ENCODE measurements around the gene PLPPR4. TPM values are rescaled to one million over a fixed set of nuclear protein-coding genes. Genes with fewer than 3 reads are reported as not detected.
A peak's percentile ranks its signal among the peaks of the same experiment; 100 is the strongest.

Gene PLPPR4, protein sequence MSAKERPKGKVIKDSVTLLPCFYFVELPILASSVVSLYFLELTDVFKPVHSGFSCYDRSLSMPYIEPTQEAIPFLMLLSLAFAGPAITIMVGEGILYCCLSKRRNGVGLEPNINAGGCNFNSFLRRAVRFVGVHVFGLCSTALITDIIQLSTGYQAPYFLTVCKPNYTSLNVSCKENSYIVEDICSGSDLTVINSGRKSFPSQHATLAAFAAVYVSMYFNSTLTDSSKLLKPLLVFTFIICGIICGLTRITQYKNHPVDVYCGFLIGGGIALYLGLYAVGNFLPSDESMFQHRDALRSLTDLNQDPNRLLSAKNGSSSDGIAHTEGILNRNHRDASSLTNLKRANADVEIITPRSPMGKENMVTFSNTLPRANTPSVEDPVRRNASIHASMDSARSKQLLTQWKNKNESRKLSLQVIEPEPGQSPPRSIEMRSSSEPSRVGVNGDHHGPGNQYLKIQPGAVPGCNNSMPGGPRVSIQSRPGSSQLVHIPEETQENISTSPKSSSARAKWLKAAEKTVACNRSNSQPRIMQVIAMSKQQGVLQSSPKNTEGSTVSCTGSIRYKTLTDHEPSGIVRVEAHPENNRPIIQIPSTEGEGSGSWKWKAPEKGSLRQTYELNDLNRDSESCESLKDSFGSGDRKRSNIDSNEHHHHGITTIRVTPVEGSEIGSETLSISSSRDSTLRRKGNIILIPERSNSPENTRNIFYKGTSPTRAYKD
- total RNA-seq = under 1 TPM; 0.08 to 0.28 (median 0.14) TPM
- under 1 TPM; 0.04 to 0.12 (median 0.07) TPM for polyA plus RNA-seq
- long read RNA-seq, donor 1 = 0 reads
- long read RNA-seq, donor 2 = 0 reads

DNA sequence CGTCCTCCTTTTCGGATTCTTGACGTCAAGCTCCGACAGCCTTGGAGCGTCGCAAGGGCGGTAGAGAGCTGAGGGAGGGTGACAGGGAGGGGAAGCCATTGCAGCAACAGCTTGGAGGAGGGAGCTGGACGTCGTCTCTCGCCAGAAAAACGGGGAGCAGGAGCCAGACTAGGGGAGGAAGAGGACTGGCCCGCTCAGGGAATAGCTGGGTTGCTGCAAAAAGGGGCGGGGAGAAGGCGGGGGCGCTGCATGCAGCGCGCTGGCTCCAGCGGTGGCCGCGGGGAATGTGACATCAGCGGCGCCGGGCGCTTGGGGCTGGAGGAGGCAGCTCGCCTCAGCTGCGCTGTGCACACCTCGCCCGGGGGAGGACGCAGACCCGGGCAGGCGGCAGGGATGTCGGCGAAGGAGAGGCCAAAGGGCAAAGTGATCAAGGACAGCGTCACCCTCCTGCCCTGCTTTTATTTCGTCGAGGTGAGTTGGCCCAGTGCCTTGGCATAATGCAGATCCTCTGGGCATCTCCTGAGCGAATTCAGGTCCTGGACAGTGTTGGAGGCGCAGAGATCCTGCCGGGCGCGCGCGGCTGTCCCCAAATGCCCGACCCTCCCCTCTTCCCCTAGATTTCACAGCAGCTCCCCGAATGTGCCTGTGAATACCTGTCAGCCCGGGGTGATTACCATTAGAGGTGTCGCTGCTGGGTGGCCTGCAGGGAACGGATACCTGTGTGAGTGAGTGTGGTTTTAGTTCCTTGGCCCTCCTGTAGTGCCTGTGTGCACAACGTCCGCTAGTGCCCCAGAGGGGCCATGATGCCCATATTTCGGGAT lies at the start of gene PLPPR4:
Gene PLPPR4 (plus strand): TSS at position 292 of the 821 bp plus-strand sequence. CDS start 102 bp downstream, at position 394.
- ATAC-seq (peak; percentile 42 to 83 (median 64)), DNase-seq (peak; percentile 57 to 77)
- Histone ChIP-seq H3K27ac (no peak within 1 kb of the TSS), H3K36me3 (ENCODE audit: insufficient read depth in 1 of 2, low read depth in 1 of 2) (no peaks in the 10 kb centered on the region), H3K9me3 (no peaks in the 10 kb centered on the region), H3K4me3 (peak within 1 kb of the TSS; percentile 64), H3K4me1 (no peaks in the 10 kb centered on the region), H3K27me3 (ENCODE audit: insufficient read depth in 3 of 3, low read length in 2 of 3) (peaks cover 0 to 22% (median 3%) of the 10 kb centered on the region in 3 donors)
- 2 to 3% (median 3%) methylated on average over 48 to 51 of the region's 51 CpGs for WGBS, 3 donors
- TF ChIP-seq CTCF (IDR thresholded peaks at IDR 0.05) = no peak
- intact Hi-C loops (cut with DNase I) = no loop called here

DNA sequence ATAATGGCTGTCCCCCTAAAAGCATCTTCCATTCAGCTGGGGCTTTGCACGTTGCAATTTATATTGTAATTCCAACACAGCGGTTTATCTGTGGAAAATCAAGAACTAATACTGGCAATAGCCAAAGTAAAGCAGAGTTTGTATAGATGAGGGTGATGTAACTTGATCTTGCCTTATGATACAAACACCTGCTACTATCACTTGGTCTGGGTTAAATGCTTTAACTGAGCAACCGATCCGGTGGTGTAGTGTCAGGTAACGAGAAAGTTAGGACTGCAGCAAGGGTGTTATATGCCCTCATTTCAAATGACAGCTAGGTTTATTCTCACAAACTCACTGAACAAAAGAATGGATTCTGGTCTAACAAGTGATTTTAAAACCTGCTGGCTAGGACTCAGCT lies 47.3 kb upstream of the PLPPR4 start:
- H3K4me1 ChIP-seq = no peaks in the 10 kb centered on the region
- H3K27me3 ChIP-seq (ENCODE audit: insufficient read depth in 3 of 3, low read length in 2 of 3) = no peaks in the 10 kb centered on the region
- H3K9me3 ChIP-seq = peaks cover 7% of the 10 kb centered on the region
- no peak for TF ChIP-seq CTCF (IDR thresholded peaks at IDR 0.05)
- ATAC-seq (no peak), DNase-seq (no peak)
- no peaks in the 10 kb centered on the region for H3K36me3 ChIP-seq (ENCODE audit: insufficient read depth in 1 of 2, low read depth in 1 of 2)
- intact Hi-C loops (cut with DNase I) = no loop called here
- H3K4me3 ChIP-seq = no peak overlapping the region
- no peak overlapping the region for H3K27ac ChIP-seq
- WGBS, 3 donors = 26 to 34% (median 32%) methylated on average over 5 of the region's 5 CpGs

DNA sequence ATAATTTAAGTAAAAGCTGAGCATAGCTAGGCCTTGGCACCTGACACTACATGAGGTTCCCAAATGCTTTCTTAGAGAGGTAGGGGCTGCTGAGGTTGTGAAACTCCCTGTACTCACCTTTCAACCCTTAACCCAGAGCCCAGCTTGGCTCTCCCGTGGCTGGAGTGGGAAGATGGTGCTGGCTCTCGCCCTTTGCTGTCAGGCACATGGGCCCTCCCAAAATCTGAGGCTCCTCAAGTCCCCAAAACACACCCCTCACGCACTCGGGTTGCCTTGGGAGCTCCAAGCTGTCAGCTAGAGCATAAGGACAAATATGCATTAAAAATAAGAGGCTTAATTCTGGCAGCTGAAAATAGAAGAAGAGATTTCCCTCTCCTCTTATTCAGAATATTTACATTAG lies 46.7 kb upstream of the PLPPR4 start:
- DNase-seq (no peak), ATAC-seq (no peak)
- H3K4me3 ChIP-seq = no peak overlapping the region
- intact Hi-C loops (cut with DNase I) = no loop called here
- 33 to 45% (median 41%) methylated on average over 4 of the region's 4 CpGs for WGBS, 3 donors
- H3K4me1 ChIP-seq = no peaks in the 10 kb centered on the region
- no peak for TF ChIP-seq CTCF (IDR thresholded peaks at IDR 0.05)
- no peaks in the 10 kb centered on the region for H3K36me3 ChIP-seq (ENCODE audit: insufficient read depth in 1 of 2, low read depth in 1 of 2)
- H3K9me3 ChIP-seq = peaks cover 7% of the 10 kb centered on the region
- no peaks in the 10 kb centered on the region for H3K27me3 ChIP-seq (ENCODE audit: insufficient read depth in 3 of 3, low read length in 2 of 3)
- H3K27ac ChIP-seq = no peak overlapping the region

DNA sequence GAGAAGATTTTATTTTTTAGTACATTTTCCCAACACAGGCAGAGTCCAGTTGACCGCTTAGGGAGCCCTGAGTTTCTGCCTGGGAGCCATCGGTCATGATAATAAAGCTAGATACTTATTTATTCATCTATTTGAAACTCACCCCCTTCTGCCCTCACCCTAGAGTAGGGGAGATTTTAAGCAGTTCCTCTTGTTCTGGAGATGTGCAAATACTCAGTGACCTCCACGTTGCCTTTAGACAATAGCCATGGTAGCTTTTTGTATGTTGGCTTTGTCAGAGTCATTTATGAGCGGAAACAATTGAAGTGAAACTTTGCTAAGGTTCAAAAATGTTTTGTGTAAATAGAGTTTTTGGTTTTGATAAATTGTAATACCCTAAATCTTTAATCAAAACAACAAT lies 45.7 kb upstream of the PLPPR4 start:
- WGBS, 3 donors = 83 to 85% (median 85%) methylated on average over 4 of the region's 4 CpGs
- no peak for TF ChIP-seq CTCF (IDR thresholded peaks at IDR 0.05)

More for the DNA sequence above, 45.7 kb upstream of the PLPPR4 start:
- no peaks in the 10 kb centered on the region for H3K36me3 ChIP-seq (ENCODE audit: insufficient read depth in 1 of 2, low read depth in 1 of 2)
- peaks cover 7% of the 10 kb centered on the region for H3K9me3 ChIP-seq
- H3K27me3 ChIP-seq (ENCODE audit: insufficient read depth in 3 of 3, low read length in 2 of 3) = no peaks in the 10 kb centered on the region
- no peak overlapping the region for H3K4me3 ChIP-seq
- DNase-seq (no peak), ATAC-seq (no peak)
- intact Hi-C loops (cut with DNase I) = no loop called here
- H3K27ac ChIP-seq = no peak overlapping the region
- no peaks in the 10 kb centered on the region for H3K4me1 ChIP-seq

Measured in psoas muscle (tissue), 8 donors.